SKM-1 treated with dmso at 0.1 percent for 144 hours (cell line): ENCODE measurements around the gene UBXN7.
A peak's percentile ranks its signal among the peaks of the same experiment; 100 is the strongest.
"Not testable (repeated sequence)": the region's sequence is repeated elsewhere in the genome, so short reads cannot be mapped to it uniquely, and the experiment has no call there.

Experiments
- DNase-seq: peaks from one replicate; lab custom pipeline; 2025; ENCODE audit not compliant: unreplicated experiment; lab: John Stamatoyannopoulos, UW

UBXN7 gene, protein sequence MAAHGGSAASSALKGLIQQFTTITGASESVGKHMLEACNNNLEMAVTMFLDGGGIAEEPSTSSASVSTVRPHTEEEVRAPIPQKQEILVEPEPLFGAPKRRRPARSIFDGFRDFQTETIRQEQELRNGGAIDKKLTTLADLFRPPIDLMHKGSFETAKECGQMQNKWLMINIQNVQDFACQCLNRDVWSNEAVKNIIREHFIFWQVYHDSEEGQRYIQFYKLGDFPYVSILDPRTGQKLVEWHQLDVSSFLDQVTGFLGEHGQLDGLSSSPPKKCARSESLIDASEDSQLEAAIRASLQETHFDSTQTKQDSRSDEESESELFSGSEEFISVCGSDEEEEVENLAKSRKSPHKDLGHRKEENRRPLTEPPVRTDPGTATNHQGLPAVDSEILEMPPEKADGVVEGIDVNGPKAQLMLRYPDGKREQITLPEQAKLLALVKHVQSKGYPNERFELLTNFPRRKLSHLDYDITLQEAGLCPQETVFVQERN

DNA sequence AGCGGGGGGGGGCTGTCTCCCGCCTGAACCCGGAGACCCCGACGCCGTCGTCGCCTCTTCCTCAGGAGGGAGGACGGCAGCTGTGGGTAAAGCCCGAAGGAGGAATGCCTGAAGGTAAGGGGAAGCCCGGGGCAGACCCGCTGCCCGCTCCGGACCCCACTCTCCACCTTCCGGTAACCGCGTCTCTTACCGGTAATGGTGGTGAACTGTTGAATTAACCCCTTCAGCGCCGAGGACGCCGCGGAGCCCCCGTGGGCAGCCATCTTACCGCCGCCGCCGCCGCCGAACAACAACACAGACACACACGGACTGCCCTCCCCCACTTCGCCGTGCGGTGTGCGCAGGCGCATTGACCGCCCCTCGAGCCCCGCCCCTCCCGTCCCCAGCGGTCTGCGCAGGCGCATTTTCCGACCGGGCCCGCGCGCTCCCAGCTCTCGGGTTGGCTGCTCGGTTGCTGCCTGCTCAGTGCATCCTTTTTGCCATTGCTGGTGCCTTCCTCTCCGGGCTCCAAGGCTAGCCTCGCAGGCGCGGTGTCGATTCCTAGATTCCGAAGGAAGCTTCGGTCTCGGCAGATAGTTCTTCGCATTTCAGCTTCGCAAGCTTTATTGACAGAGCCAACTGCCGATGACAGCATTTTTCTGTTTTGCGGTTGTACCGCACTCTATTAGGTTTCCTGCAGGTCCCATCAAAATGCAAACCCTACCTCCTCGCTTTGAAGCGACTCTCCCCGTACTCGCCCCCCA, at the start of gene UBXN7:
UBXN7 (minus strand) TSS at position 291 of the 743 bp plus-strand sequence; CDS start at position 263, 28 bp downstream.
- DNase-seq = peak; percentile 89

GRCh38 chr3:196477678-196478077, 45.5 kb upstream of the UBXN7 start:
- no peak for DNase-seq

GRCh38 chr3:196472286-196472685, 40.1 kb upstream of the UBXN7 start:
- no peak for DNase-seq

GRCh38 chr3:196471551-196471950, 39.3 kb upstream of the UBXN7 start:
- DNase-seq = no peak

DNA sequence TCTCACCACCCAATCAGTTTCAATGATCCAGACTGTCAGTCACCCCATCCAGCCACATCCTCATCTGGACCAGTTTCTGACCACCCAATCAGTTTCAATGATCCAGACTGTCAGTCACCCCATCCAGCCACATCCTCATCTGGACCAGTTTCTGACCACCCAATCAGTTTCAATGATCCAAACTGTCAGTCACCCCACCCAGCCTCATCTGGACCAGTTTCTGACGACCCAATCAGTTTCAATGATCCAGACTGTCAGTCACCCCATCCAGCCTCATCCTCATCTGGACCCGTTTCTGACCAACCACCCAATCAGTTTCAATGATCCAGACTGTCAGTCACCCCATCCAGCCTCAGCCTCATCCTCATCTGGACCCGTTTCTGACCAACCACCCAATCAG, 38.0 kb upstream of the UBXN7 start:
- not testable (repeated sequence) for DNase-seq

- DNase-seq = no peak
Observed at GRCh38 chr3:196463804-196464203, 31.6 kb upstream of the UBXN7 start.

DNA sequence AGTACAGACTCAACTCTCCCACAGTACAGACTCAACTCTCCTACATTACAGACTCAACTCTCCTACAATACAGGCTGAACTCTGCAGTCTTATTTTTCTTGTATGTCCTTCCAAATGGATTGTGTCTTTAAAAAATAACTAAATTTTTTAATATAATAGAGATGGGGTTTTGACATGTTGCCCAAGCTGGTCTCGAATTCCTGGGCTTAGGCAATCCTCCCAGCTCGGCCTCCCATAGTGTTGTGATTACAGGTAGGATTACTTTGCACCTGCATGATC, 31.2 kb upstream of the UBXN7 start:
- no peak for DNase-seq

- not testable (repeated sequence) for DNase-seq
Observed at GRCh38 chr3:196462680-196463477, 30.7 kb upstream of the UBXN7 start.

DNA sequence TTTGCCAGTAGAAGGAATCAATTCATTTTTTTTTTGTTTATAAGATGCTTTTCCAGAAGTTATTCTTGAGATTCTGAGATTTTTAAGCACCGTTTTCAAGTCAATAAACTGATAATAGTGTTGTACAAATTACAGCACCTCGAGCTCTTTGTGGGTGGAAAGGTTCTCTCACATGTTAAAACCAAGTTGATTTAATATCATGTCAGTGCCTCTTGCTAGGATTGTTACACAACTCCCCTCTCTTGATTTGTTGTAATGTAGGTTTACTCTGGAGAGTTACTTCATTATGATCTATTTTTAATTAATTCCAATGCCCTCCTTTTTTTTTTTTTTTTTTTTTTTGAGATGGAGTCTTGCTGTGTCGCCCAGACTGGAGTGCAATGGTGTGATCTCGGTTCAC, 25.8 kb upstream of the UBXN7 start:
- peak; percentile 21 for DNase-seq

DNA sequence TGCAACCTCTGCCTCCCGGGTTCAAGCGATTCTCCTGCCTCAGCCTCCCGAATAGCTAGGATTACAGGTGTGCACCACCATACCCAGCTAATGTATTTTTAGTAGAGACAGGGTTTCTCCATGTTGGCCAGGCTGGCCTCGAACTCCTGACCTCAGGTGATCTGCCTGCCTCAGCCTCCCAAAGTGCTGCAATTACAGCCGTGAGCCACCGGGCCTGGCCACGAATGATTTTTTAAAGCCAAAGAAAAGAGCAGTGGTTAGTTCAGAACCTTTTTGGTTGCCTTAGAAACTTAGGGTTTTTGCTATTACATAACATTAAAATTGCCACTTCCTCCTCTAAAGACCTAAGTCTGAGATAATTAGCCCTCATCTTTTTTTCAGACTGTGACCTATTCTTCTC, 25.2 kb upstream of the UBXN7 start:
- peak; percentile 95 for DNase-seq

DNA sequence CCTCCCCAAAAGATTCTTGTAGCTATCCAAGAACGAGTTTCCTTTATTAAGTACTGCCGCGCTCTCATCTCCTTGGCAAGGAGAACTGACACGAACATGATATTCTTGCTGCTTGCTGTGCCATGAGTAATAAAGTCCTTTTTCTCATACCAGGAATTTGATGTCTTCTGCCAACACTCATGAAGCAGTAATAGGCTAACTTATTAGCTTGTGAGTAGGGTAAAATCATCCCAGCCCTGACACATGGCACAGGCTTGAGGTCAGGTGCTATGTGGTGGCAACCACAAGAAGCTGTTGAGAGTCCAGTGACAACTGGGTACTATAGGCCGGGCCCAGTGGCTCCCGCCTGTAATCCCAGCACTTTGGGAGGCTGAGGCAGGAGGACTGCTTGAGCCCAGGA, 22.7 kb upstream of the UBXN7 start:
- no peak for DNase-seq

GRCh38 chr3:196445391-196445790, 13.2 kb upstream of the UBXN7 start:
- not testable (repeated sequence) for DNase-seq

- no peak for DNase-seq
Observed at GRCh38 chr3:196444500-196444894, 12.3 kb upstream of the UBXN7 start.

- no peak for DNase-seq
Observed at GRCh38 chr3:196440696-196441095, 8.5 kb upstream of the UBXN7 start.

DNA sequence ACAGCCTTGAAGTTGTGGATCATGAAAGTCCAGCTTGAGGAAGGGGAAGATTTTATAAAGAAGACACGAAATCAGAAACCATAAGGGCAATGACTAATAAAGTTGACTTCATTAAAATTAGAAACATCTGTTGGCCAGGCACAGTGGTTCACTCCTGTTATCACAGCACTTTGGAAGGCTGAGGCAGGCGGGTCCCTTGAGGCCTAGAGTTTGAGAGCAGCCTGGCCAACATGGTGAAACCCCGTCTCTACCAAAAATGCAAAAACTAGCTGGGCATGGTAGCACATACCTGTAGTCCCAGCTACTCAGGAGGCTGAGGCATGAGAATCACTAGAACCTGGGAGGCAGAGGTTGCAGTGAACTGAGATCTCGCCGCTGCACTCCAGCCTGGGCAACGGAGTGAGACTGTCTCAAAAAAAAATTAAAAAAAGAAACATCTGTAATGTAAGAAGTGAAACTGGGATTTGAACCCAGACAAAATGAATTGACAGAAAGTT, 7.9 kb upstream of the UBXN7 start:
- DNase-seq = no peak

DNA sequence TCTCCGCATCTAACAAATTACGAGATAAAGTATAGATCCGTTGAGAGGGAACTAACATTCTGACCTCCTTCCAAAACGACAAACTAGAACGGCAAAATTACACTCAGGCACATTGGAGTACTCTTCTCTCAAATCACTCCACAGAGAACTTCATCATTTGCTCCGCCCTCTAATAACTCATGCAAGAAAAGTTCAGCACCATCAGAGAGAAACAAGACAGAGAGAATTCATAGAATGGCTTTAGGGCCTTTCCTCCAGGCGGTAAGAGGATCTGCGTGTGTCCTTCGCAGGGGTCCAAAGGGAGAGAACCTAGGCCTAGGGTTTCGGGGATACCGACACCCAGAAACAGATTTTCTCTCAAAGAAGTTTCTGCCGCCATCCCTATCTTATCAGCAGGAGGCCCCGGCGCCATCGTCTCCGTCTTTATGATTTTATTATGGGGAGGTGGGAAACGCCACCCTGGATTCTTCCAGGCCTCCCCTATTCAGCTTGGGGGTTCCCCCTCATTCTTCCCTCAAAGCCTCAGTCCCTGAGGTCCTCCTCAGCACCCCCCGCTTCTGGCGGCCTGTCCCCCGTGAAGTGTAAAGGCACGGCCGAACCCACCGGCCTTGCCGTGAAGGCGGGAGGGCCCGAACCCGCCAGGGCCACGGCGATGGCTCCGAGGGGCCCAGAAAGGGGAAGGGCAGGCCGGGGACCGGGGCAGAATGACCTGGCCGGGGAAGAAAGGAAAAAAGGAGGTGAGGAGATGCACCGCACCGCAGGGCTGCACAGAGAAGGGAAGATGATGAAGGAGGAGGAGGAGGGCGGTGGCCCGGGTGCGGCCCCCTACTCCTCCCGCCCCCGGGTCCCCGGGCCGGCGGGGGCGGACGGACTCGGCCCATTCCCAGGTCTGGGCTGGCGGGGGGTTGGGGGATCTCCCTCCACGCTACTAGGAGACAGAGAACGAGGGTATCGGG, 768 bp downstream of the UBXN7 start:
- peak; percentile 25 for DNase-seq

- DNase-seq = no peak
Observed at GRCh38 chr3:196428041-196428440, 4.2 kb downstream of the UBXN7 start.

- not testable (repeated sequence) for DNase-seq
Observed at GRCh38 chr3:196424421-196424820, 7.8 kb downstream of the UBXN7 start.

DNA sequence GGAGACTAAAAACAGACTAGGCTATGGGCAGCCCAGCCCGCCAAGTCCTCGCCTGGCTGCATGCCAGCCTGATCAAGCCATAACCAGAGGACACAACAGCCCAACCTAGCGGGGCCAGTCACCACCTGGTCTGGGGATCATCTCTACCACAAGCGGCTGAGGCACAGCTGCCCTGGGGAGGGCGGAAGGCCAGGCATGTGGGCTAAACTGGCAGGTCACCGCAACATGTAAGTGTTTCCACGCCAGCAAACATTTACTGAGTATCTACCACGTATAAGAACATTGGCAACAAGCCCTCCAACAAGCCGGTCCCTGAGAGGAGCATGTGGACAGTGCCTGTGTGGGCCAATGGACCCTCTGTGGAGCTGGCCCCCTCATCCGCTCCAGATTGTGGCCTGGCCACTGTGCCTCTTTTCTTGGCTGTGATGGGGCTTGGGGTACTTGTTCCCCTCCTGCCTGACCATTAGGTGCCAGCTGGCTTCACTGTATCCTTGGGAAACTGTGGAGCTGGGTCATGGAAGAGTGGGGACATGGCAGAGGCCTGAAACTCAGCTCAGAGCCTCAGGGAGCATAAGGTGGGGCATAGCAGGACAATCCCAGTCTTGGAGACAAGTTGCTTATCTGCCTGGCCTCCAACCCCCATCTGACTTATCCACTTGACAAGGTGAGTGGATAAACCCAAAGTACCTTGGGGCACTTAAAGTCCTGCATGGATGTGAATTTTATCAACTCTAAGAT, 9.0 kb downstream of the UBXN7 start:
- DNase-seq = no peak

DNA sequence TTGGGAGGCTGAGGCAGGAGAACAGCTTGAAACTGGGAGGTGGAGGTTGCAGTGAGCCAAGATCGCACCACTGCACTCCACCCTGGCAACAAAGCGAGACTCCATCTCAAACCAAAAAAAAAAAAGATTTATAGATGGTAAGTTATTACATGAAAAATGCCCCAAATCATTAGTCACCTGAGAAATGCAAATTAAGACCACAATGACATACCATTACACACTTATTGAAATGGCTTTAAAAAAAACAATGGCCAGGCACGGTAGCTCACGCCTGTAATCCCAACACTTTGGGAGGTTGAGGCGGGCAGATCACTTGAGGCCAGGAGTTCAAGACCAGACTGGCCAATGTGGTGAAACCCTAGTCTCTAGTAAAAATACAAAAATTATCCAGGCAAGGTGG, 10.6 kb downstream of the UBXN7 start:
- not testable (repeated sequence) for DNase-seq
